OCI-LY7 (cell line): ENCODE measurements around the gene CCDC54. TPM values are rescaled to one million over a fixed set of nuclear protein-coding genes. Genes with fewer than 3 reads are reported as not detected.
"Not testable (repeated sequence)": the region's sequence is repeated elsewhere in the genome, so short reads cannot be mapped to it uniquely, and the experiment has no call there.

Experiments
- Bru-seq: library from RNA; stranded (reverse); fragments of 400-500 nt; gene quantifications from one replicate; lab custom pipeline; 2021; lab: Mats Ljungman, UMichigan
- BruChase-seq, 2 experiments: library from RNA; stranded (reverse); fragments of 400-500 nt; gene quantifications; one replicate each; lab custom pipeline; 2021; lab: Mats Ljungman, UMichigan
- BruUV-seq: library from RNA; stranded (reverse); fragments of 400-500 nt; replicated peaks from 2 replicates; lab custom pipeline; 2021; lab: Mats Ljungman, UMichigan
- CTCF ChIA-PET: fragments of 300-600 bp; sonication (Branson Sonifier 250); formaldehyde crosslinking; loops from one replicate; lab custom pipeline; 2022; ENCODE audit warnings: antibody characterized with exemption; ENCODE audit not compliant: unreplicated experiment; lab: Charles Lee
- POLR2A ChIA-PET: fragments of 300-600 bp; sonication (Branson Sonifier 250); formaldehyde crosslinking; loops from one replicate; lab custom pipeline; 2022; ENCODE audit warnings: antibody characterized with exemption; lab: Charles Lee
- DNase-seq: peaks from one replicate; pipeline ENCODE4 v3.0.0-alpha.2; 2015; ENCODE audit warnings: low spot score
- H2AFZ ChIP-seq: fragments of 200-600 bp; sonication (generic), shearing (Covaris generic); 2 replicates; pipeline ENCODE4 v1.6.1; 2014; ENCODE audit warnings: mild to moderate bottlenecking, antibody characterized with exemption, low read length, moderate library complexity
- H3K27ac ChIP-seq: fragments of 200-600 bp; sonication (generic); 2 replicates; pipeline ENCODE4 v1.5.1; 2014; ENCODE audit warnings: mixed run types, low read depth, mild to moderate bottlenecking, moderate library complexity, low read length, inconsistent platforms; ENCODE audit not compliant: poor library complexity, severe bottlenecking
- H3K36me3 ChIP-seq: fragments of 200-600 bp; sonication (generic); 2 replicates; pipeline ENCODE4 v1.6.1; 2014; ENCODE audit warnings: mild to moderate bottlenecking, antibody characterized with exemption, low read length, moderate library complexity, mixed read lengths; ENCODE audit not compliant: insufficient read depth
- H3K4me1 ChIP-seq: fragments of 200-600 bp; sonication (generic); 2 replicates; pipeline ENCODE4 v1.5.1; 2014; ENCODE audit warnings: mild to moderate bottlenecking, low read length; ENCODE audit not compliant: insufficient read depth, poor library complexity, severe bottlenecking
- H3K4me2 ChIP-seq: fragments of 200-600 bp; sonication (generic); 2 replicates; pipeline ENCODE4 v1.6.1; 2014; ENCODE audit warnings: mild to moderate bottlenecking, low read length
- H3K4me3 ChIP-seq: fragments of 200-600 bp; sonication (generic); 2 replicates; pipeline ENCODE4 v1.5.1; 2014; ENCODE audit warnings: mild to moderate bottlenecking, low read depth, low read length; ENCODE audit not compliant: poor library complexity, severe bottlenecking
- H3K79me2 ChIP-seq: fragments of 200-600 bp; sonication (generic); 2 replicates; pipeline ENCODE4 v1.6.1; 2016; ENCODE audit warnings: low read depth, mild to moderate bottlenecking, low read length, moderate library complexity, mixed read lengths; ENCODE audit not compliant: insufficient read depth
- H3K9me2 ChIP-seq: fragments of 200-600 bp; sonication (generic); 2 replicates; pipeline ENCODE4 v1.6.1; 2016; ENCODE audit warnings: mild to moderate bottlenecking, low read length, mixed read lengths; ENCODE audit not compliant: insufficient read depth
- H3K9me3 ChIP-seq: fragments of 200-600 bp; sonication (generic); 2 replicates; pipeline ENCODE4 v1.6.1; 2014; ENCODE audit warnings: mild to moderate bottlenecking, mixed run types, low read length, mixed read lengths
- H4K20me1 ChIP-seq: fragments of 200-600 bp; sonication (generic); 2 replicates; pipeline ENCODE4 v1.6.1; 2014; ENCODE audit warnings: mild to moderate bottlenecking, antibody characterized with exemption, low read length, moderate library complexity, mixed read lengths; ENCODE audit not compliant: insufficient read depth
- CTCF ChIP-seq: fragments of 200-600 bp; sonication (generic); conservative IDR thresholded peaks from 2 replicates; pipeline ENCODE4 v1.5.1; 2014; ENCODE audit warnings: mild to moderate bottlenecking, antibody characterized with exemption, low read length, moderate library complexity, mixed read lengths
- EZH2phosphoT487 ChIP-seq: fragments of 200-600 bp; sonication (generic); IDR thresholded peaks from 2 replicates; pipeline ENCODE4 v1.6.1; 2018; ENCODE audit warnings: low read depth, borderline replicate concordance, mild to moderate bottlenecking, mixed run types, antibody characterized with exemption, low read length, moderate library complexity, mixed read lengths
- intact Hi-C: fragments of 100-400 bp; cut with micrococcal nuclease; formaldehyde crosslinking; loops from one replicate; pipeline ENCODE4 v1.10.0; 2022; ENCODE audit not compliant: unreplicated experiment
- long read RNA-seq: library from polyadenylated mRNA; stranded (forward); transcript quantifications from one replicate; pipeline ENCODE4 v2.0.0, GENCODE V29; 2022
- total RNA-seq, 2 experiments: library from RNA; depleted of rRNA in 1 of 2; stranded (reverse); fragments of >200 nt in 1 of 2; shearing (Covaris generic) in 1 of 2; gene quantifications; 2 replicates each; pipeline ENCODE4 v1.2.3, GENCODE V29; 2014 to 2022

CCDC54 gene
- total RNA-seq (2014; rRNA removed; shearing (Covaris generic)) (not detected in 2 replicates), total RNA-seq (2022) (not detected in 2 replicates), Bru-seq, nascent RNA (not detected), BruChase-seq, experiment 1, labeled RNA remaining after a 6-hour chase (not detected), BruChase-seq, experiment 2, labeled RNA remaining after a 2-hour chase (not detected)
- long read RNA-seq, result 0 reads

GRCh38 chr3:107377151-107377550, at the start of gene CCDC54:
TSS of gene CCDC54 (plus strand) at chr3:107377439. CDS start at chr3:107377588, 149 bp downstream.
- no peaks in the 10 kb centered on the region for H3K79me2 ChIP-seq
- intact Hi-C loops, result no loop called here
- ChIA-PET CTCF (no interaction called here), POLR2A (interaction anchor here (1.1 kb wide), 1 partner anchor 25 kb away, joined by 3 read pairs; no protein-coding TSS in a partner anchor)
- no peak within 1 kb of the TSS for H2AFZ ChIP-seq
- H3K4me3 ChIP-seq, result no peak within 1 kb of the TSS
- H3K4me2 ChIP-seq, result no peak within 1 kb of the TSS
- no peak within 1 kb of the TSS for H3K27ac ChIP-seq
- no peaks in the 10 kb centered on the region for H3K36me3 ChIP-seq
- TF ChIP-seq CTCF (no peak), EZH2phosphoT487 (no peak)
- no peaks in the 10 kb centered on the region for H4K20me1 ChIP-seq
- no TSS peak for BruUV-seq
- no peak for DNase-seq
- no peaks in the 10 kb centered on the region for H3K9me2 ChIP-seq
- H3K4me1 ChIP-seq, result no peaks in the 10 kb centered on the region
- H3K9me3 ChIP-seq, result no peaks in the 10 kb centered on the region

- H3K9me3 ChIP-seq, result no peaks in the 10 kb centered on the region
- no peak for DNase-seq
- no peaks in the 10 kb centered on the region for H3K9me2 ChIP-seq
- H3K4me1 ChIP-seq, result peaks cover 34% of the 10 kb centered on the region
- POLR2A ChIA-PET, result interaction anchor here (0.7 to 1.1 kb wide), 2 partner anchors 26 to 99 kb away, joined by 3 read pairs; no protein-coding TSS in a partner anchor
- no peak overlapping the region for H3K27ac ChIP-seq
- intact Hi-C loops, result no loop called here
- no peak overlapping the region for H3K4me2 ChIP-seq
- CTCF ChIA-PET, result interaction anchor here (0.6 kb wide), 1 partner anchor 39 kb away, joined by 3 read pairs; no protein-coding TSS in a partner anchor
- H4K20me1 ChIP-seq, result no peaks in the 10 kb centered on the region
- no peaks in the 10 kb centered on the region for H3K36me3 ChIP-seq
- TF ChIP-seq CTCF, result no peak
- no peak for TF ChIP-seq EZH2phosphoT487
- no peaks in the 10 kb centered on the region for H3K79me2 ChIP-seq
- H3K4me3 ChIP-seq, result no peak overlapping the region
- no peak overlapping the region for H2AFZ ChIP-seq
- BruUV-seq, result no TSS peak
Observed at GRCh38 chr3:107328069-107328468, 49.2 kb upstream of the CCDC54 start.

GRCh38 chr3:107329088-107329487, 48.2 kb upstream of the CCDC54 start:
- H3K79me2 ChIP-seq, result no peaks in the 10 kb centered on the region
- H3K4me3 ChIP-seq, result no peak overlapping the region
- H3K4me1 ChIP-seq, result peaks cover 24% of the 10 kb centered on the region
- H3K4me2 ChIP-seq, result no peak overlapping the region
- H3K9me3 ChIP-seq, result no peaks in the 10 kb centered on the region
- H3K36me3 ChIP-seq, result no peaks in the 10 kb centered on the region
- intact Hi-C loops, result no loop called here
- TF ChIP-seq CTCF (no peak), EZH2phosphoT487 (no peak)
- H3K27ac ChIP-seq, result no peak overlapping the region
- no TSS peak for BruUV-seq
- no peaks in the 10 kb centered on the region for H4K20me1 ChIP-seq
- H3K9me2 ChIP-seq, result no peaks in the 10 kb centered on the region
- no peak for DNase-seq
- ChIA-PET POLR2A (no interaction called here), CTCF (no interaction called here)
- H2AFZ ChIP-seq, result no peak overlapping the region

- H2AFZ ChIP-seq, DNase-seq, H3K4me1 ChIP-seq, H3K9me3 ChIP-seq, H4K20me1 ChIP-seq, POLR2A ChIA-PET, H3K4me3 ChIP-seq, H3K9me2 ChIP-seq, H3K36me3 ChIP-seq, H3K79me2 ChIP-seq, intact Hi-C loops, H3K4me2 ChIP-seq, H3K27ac ChIP-seq, BruUV-seq, CTCF ChIA-PET: not testable (repeated sequence)
Observed at GRCh38 chr3:107339690-107340089, 37.5 kb upstream of the CCDC54 start.
